NCI-H187 treated with DMSO at 0.1 percent for 48 hours (cell line): Measurements from ENCODE around the gene TXNRD1.
"Not testable (repeated sequence)": the region's sequence is repeated elsewhere in the genome, so short reads cannot be mapped to it uniquely, and the experiment has no call there.

Source experiments
- DNase-seq: peaks from one replicate; lab custom pipeline; 2025; lab: John Stamatoyannopoulos, UW

Gene TXNRD1

DNA sequence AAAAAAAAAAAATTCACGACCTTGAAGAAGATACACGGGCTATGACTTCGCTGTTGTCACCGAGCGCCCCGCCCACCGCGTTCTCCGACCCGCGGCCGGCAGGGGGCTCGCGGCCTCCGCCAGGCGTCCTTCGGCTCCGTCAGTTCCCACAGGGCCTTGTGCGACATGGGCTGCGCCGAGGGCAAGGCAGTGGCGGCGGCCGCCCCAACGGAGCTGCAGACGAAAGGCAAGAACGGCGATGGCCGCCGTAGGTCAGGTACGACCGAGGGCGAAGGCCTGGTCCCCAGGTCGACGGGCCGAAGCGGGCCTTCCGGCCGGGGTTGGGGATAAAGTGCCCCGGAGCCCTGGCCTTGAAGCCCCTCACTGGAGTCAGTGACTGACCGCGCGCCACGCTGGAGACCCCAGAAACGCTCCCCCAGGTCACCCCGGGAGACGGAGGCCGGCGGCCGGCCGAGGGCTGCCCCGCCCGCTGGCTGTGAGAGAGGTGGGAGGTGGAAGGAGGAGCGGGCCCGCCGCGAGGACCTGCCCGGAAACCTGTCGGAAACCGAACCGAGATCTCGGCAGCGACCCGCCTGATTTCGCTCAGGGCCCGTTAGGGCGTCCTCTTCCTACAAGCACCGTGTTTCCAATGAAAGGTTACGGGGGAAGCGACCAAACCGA, at the start of gene TXNRD1:
Gene TXNRD1 (plus strand): TSS at position 142 of the 660 bp plus-strand sequence. CDS start 24 bp downstream, at position 166.
- DNase-seq: no peak

DNA sequence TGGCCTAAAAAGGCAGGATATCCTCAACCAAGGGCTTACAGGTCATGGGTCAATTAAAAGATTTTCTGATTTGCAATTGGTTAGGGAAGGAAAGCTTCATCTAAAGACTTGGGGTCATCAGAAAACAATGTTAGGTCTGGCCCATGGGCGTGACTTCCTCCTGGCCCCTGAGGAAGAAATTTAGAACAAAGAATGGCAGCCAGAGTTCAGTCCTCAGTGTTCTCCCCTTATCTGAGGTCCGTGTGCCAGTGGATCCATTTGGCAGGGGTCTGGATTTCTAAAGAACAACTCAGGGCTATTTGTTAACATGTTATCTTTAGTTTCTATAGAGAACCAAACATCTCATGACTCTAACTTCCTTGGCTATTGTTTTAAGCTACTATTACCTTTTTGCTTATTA, 49.8 kb upstream of the TXNRD1 start:
- DNase-seq: no peak

DNA sequence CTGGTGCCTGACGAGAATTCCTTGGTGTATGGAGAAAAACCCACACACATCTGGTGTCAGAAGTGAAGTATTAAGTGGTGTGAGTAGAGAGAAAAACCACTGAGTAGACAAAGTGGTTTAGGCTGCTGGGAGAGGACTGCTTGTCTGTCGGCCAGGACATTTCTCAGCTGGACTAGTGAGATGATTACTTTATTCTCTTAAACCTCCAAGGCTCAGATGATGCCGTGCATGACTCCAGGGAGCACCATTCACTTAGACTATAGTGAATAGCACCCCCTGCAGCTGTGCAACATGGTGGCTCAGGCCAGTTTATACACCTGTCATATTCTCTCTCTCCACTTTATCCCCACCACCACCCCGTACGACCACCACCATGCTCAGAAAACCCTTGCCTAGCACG, 49.1 kb upstream of the TXNRD1 start:
- DNase-seq: no peak

DNA sequence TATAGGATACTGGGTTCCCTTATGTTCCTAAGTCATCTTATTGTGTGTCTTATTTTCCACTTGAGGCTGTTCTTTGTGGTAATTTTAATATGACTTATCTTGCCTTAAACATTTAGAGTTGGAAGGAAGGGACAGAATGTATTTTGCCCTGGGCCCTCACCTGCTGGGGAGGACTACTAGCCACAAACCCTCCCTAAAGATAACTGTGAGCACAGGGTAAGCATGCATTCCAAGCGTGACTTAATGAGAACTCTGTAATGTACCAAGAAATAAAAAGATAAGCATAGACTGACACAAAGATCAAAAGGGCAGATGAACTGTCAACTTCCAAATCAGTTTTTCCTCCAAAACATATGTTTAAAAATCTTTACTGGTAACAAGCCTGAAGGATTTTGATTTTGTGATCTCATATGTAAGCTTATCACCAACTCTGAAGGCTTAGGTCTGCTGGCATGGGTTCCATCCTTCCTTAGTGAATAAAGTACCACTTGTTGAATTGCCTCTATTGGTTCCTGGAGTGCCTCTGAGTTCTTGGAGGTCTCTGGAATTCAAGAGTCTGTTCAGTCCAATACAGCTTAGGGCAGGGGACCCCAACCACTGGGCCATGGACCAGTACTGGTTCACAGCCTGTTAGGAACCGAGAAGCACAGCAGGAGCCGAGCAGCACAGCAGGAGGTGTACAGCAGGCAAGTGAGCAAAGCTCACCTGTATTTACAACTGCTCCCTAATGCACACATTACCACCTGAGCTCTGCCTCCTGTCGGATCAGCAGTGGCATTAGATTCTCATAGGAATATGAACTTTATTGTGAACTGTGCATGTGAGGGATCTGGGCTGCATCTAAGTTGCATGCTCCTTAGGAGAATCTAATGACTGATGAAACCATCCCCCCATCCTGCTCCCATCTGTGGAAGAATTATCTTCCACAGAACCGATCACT, 47.8 kb upstream of the TXNRD1 start:
- no peak for DNase-seq

DNA sequence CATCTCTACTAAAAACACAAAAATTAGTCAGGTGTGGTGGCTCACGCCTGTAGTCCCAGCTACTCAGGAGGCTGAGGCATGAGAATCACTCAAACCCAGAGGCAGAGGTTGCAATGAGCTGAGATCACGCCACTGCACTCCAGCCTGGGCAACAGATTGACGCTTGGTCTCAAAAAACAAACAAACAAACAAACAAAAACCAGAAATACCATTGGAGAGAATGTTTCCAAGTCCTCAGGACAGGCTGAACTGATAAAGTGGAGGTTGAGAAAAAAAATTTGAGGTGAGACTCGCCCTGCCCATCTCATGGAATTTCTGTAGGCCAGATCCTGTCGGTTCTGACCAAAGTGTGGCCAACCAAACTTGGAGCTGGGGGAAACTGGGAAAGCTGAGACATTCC, 47.0 kb upstream of the TXNRD1 start:
- no peak for DNase-seq

DNA sequence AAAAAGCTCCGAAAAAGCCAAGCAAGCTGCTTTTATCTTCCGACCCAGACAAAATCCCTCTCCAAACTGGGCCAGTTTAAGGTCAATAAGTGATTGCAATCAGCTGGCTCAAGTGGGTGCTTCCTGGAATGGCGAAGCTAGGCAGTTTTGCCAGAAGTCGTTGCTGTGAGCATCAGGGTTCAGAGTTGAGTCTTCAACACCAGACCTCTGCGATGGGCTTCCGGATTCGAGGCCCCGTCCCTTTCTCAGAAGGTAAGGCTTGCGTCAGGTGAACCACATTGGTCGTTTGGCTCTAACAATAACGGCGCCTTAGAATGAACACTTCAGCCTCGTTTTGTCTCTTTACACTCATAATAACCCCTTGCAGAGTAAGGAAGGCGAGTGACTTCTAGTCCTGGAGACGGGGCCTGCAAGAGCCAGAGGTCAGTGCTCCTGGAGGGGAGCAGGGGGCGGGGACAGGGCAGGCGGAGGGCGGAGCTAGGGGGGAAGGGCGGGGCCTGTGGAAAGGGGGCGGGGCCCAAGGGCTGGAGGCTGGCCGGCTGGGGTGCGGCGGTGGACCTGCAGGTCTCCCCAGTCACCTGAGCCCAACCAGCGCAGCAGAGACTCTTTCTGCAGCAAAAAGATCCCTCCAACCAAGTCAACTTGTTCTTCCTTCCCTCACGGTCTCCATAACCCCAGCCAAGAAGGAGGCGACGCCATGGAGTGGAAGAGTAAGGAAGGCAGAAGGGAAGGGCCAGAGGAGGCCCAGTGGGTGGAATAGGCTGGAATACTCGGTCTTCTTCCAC, 43.6 kb upstream of the TXNRD1 start:
- no peak for DNase-seq

DNA sequence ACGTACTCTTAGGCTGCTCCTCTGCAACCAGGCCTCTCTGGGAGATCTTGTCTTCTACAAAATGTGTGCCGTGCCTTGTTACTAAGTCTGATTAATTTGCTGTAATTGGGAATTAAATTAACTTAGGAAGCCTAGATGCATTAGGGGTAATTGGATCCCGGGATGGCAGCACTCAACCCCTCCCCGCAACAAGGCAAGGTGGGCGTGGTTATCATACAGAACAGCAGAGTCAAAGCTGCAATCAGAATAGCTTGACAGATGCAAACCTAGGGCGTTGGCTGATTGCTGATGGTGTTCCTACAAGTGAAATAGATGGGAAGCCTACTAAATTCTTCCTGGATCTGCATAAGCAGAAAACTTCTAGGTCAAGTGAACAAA, 43.0 kb upstream of the TXNRD1 start:
- DNase-seq: no peak

DNA sequence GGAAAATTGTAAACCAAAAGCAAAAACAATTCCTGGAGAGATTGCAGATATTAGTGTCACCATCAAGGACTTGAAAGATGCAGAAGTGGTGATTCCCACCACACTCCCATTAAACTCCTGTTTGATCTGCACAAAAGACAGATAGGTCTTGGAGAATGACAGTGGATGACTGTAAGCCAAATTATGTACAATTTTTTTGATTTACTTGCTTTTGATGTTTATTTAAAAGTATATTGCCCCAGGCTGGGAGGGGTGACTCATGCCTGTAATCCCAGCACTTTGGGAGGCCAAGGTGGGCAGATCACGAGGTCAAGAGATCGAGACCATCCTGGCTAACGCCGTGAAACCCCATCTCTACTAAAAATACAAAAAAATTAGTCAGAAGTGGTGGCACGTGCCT, 41.8 kb upstream of the TXNRD1 start:
- DNase-seq: not testable (repeated sequence)

DNA sequence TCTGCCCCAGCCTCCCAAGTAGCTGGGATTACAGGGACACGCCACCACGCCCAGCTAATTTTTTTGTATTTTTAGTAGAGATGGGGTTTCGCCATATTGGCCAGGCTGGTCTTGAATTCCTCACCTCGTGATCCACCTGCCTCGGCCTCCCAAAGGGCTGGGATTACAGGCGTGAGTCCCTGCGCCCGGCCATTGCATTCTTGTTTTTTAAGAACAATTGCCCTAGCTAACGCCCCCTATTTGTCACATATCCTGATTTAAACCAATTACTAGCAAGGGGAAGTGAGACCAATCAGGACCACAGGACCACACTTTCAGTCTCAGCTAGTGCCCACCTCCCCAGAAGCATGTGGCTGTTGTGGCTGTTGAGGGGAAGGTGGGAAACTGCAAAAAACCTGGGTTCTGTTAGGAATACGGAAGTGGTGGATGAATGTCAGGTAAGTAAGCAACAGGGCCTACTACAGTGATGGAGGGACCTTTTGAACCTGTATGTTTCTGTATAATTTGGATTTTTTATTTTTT, 39.8 kb upstream of the TXNRD1 start:
- no peak for DNase-seq

DNA sequence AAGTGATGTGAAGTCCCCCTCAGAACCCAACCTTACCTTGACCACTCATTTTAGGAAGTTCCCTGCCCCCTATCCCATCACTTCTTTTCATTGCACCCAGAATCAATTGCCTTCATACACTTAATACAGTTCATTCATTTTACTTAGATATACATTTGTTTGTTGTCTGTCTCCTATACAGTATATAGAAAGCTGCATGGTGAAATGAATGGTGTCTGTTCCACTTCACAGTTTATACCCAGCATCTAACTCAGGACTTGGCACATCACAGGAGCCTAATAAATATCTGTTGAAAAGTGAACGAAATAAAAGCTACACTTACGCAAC, 38.3 kb upstream of the TXNRD1 start:
- no peak for DNase-seq

DNA sequence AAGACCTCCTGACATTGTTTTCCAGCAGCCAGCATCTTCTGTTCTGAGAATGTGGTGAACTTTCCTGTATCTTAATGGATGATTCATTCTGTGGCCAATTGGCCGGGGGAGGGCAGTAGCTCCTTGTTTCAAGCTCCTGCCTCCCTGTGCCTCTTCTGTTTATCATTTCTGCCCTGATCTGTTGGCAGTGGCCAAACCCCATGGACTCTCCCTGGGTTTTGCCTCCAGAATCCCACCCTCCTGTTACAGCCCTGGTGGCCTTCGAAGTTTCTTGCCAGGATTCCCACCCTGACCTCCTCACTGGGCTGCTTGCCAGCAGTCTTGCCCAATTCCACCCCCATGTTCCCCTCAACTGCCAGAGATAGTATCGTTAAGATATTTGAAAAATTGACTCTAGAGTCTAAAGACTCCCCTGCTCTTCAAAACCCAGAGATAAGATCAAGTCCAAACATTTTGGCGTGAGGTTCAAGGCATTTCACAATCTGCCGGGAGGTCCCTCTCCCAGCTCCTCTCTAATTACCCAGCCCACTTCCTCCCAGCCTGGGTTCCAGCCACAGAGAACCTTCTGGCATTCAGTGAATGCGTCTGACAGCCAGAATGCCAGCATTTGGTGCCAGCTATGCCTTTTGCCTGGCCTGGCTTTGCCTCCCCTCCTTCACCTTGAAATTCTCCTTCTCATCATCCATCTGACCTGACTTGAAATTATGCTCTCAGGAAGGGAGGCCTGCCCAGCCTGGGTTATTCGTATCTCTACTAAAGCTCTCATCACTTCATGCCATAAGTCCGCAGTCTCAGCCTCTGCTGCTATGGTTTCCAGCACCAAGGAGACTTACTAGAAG, 37.7 kb upstream of the TXNRD1 start:
- no peak for DNase-seq

DNA sequence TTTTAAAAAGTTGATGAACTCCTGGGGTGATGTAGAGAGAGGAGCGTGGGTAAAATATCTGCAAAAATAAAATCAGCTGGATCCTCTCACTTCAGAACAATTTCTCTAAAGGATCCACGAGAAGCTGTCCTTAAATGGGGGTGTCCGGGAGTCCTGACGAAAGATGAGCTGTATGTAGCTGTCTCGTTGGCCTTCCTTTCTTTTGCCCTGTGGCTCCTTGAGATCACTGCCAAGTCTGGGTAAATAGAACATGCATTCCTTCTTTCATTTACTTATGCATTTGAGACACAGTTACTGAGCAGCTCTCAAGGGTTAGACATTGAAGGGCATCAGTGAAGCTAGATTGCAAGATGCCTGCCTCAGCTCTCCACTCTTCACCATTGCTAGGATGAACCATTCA, 35.2 kb upstream of the TXNRD1 start:
- DNase-seq: no peak

DNA sequence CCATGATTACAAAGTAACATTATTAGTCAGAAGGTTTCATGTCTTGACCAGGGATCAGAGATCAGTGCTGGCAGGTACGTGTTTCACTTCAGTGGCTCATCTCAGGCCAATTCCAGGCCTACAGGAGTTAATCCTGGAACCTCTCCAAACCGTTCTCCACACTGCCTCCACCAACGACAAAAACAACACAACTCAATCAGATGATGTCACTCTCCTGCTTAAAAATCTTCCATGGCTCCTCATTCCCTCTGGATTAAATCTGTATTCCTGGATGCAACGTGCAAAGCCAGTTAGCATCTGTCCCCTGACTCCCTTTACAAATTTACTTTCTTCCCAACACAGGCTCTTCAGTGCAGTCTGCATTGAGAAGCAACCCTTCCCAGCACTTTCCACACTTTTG, 34.3 kb upstream of the TXNRD1 start:
- no peak for DNase-seq

DNA sequence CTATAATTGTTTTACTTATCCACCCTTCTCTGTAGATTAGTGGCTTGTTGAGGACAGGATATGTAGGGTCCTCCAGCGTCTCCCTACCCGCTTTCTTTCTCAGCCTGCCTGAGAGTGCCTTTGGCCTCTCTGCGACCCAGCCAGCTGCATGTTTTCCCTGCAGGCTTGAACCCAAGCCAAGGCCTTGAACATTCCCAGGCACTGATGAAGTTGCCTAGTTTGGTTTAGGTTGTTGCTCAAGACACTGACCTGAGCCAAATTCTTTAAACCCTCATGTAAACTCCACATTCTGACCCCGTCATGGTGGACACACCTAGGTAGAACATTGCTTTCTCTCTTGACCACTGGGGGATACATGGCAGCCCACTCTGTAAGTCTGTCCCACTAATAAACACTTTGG, 33.4 kb upstream of the TXNRD1 start:
- no peak for DNase-seq

DNA sequence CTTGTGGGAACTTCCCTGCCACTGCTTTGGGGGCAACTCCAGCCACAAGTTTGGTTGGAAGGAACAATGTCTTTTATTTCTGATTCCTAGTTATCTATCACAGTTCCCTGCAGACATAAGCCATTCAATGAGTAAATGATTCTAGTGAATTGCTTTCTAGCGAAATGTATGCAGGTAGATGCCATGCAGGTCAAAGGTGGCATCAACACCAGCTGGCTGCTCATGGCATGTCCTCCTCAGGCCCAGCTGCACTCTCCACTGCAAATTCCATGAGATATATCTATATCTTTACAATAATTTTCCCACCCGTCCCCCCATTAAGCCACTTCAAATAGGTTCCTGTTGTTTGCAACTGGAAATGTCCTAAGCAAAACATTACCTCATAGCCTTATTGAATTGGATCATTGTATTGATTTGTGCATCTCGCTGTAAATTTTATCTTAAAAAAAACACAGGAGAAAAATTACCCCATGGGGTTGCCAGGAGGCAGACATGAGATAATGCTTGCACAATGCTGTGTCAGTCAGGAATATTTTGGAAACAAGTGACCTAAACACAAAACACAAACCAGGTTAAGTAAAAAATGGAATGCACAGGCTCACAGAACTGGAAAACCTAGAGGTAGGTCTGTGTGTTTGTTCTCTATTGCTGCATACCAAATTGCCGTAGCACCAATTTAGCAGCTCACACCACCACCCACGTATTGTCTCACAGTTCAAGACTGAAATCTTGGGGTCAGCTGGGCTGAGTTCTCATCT, 32.8 kb upstream of the TXNRD1 start:
- DNase-seq: no peak

DNA sequence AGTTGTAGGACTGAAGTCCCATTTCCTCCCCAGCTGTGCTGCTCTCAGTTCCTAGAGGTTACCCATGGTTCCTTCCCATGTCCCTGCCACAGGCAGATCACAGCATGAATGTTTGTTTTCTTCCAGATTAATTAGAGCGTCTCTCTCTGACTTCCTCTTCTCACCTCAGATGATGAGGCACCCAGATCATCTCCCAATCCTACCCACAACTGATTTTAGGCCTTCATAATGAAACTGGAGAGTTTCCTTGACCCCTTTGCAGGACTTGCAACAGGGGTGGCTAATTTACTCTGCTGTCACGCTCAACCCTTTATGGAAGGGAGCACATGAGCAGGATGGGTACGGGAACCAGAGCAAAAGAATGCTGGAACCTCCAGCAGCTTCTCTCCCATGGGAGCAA, 32.1 kb upstream of the TXNRD1 start:
- DNase-seq: no peak

DNA sequence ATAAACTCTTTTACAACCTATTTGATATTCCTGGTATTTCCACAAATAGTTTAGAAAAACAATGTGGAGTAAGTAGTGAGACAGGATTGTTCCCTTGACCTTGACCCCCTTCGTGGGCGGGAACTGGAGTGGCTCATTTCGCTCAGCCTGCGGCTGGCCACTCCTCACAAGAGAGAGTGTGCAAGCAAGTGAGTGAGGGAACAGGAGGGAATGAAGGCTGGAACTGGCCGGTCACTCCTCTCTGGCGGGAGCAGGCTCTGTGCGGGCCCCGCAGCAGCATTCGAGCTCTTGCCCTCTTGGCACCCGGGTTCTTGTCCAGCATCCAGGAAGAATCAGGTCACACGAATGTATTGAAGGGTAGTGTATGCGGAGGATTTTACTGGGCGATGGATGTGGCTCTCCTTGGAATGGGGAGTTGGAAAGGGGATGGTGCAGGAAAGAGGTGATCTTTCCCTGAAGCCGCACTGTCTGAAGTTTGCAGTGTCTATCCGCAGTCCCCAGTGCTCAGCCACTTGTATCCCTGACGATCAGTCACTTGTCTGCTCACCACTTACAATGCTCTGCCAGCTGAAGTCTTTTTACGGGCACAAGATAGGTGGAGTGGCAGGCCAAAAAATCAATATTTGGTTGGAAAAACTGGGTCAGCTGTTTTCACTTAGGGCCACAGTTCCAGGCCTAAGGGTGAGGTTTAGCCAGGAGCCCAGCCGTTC, 28.0 kb upstream of the TXNRD1 start:
- DNase-seq: no peak

DNA sequence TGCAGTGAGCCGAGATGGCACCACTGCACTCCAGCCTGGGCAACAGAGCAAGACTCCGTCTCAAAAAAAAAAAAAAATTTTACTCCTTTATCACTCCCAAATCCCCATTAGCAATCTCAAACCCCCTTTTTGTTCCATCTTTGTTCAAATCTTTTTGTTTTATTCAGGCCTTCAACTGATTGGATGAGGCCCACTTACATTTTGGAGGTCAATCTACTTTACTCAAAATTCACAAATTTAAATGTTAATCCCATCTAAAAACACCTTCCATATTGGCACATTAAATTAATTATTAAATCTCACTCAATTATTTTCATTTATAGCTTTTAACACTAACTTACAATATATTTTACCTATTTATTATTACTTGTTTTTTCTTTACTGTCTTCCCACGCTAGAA, 27.0 kb upstream of the TXNRD1 start:
- no peak for DNase-seq

DNA sequence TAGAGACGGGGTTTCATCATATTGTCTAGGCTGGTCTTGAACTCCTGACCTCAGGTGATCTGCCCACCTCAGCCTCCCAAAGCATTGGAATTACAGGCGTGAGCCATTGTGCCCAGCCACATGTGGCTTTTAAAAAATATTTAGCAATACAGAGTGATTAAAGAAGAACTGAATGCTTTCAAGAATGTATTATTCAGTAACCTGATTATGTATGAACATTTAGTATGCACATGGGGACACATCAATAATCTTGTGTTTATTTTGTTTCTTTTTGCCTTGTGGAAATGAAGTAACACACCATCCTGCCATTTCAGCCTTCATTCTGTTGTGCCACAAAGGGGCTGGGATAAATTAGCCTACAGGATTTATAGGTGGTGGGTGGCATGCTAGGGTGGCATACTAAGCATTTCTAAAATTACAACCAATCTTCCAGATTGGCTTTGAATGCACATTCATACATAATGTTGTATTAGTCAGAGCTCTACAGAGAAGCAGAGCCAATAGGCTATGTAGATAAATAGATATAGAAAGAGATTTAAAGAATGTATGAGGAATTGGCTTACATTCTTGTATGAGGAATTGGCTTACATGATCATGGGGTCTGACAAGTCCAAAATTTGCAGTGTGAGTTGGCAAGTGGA, 25.5 kb upstream of the TXNRD1 start:
- no peak for DNase-seq

DNA sequence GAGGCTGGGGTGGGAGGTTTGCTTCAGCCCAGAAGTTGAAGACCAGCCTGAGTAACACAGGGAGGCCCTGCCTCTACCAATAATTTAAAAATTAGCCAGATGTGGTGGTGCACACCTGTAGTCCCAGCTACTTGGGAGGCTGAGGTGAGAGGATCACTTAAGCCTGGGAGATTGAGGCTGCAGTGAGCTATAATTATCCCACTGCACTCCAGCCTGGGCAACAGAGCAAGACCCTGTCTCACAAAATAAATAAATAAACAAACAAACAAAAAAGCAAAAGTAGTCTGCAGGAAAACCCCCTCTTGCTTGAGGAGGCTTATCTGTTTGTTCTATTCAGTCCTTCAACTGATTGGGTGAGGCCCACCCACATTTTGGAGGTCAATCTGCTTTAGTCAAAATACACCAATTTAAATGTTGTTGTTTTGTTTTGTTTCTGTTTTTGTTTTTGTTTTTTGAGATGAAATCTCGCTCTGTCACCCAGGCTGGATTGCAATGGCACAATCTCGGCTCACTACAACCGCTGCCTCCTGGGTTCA, 24.9 kb upstream of the TXNRD1 start:
- DNase-seq: no peak
